HEK293T (cell line): ENCODE data around the gene GLCE.

ENCODE experiments used
- CTCF ChIA-PET: fragments of 350-600 bp; formaldehyde crosslinking; extraction: SDS; loops from one replicate; lab custom pipeline; 2021; ENCODE audit warnings: antibody characterized with exemption, inconsistent platforms; lab: Yijun Ruan, JAX
- POLR2A ChIA-PET: fragments of 350-600 bp; formaldehyde crosslinking; extraction: SDS; loops from one replicate; lab custom pipeline; 2020; ENCODE audit warnings: antibody characterized with exemption, inconsistent platforms; lab: Yijun Ruan, JAX
- DNase-seq: peaks from one replicate; pipeline ENCODE4 v3.0.0; 2012; ENCODE audit warnings: mixed read lengths; ENCODE audit errors: extremely low spot score
- ARNT ChIP-seq: fragments of 450-650 bp; IDR thresholded peaks from 2 replicates; pipeline ENCODE4 v1.6.1; 2017; ENCODE audit warnings: mild to moderate bottlenecking
- BHLHE40 ChIP-seq: fragments of 450-650 bp; IDR thresholded peaks from 2 replicates; pipeline ENCODE4 v1.6.1; 2016; ENCODE audit warnings: mild to moderate bottlenecking, moderate library complexity, borderline replicate concordance
- CTBP1 ChIP-seq: fragments of 450-650 bp; IDR thresholded peaks from 2 replicates; pipeline ENCODE4 v1.6.1; 2016; ENCODE audit warnings: borderline replicate concordance
- ELF4 ChIP-seq: fragments of 450-650 bp; IDR thresholded peaks from 2 replicates; pipeline ENCODE4 v1.6.1; 2017; ENCODE audit warnings: antibody characterized with exemption
- FOXA1 ChIP-seq: fragments of 450-650 bp; IDR thresholded peaks from 2 replicates; pipeline ENCODE4 v1.6.1; 2016; ENCODE audit warnings: mild to moderate bottlenecking
- FOXK2 ChIP-seq: fragments of 450-650 bp; IDR thresholded peaks from 2 replicates; pipeline ENCODE4 v1.6.1; 2016; ENCODE audit warnings: mild to moderate bottlenecking
- FOXM1 ChIP-seq: fragments of 450-650 bp; IDR thresholded peaks from 2 replicates; pipeline ENCODE4 v1.6.1; 2017; ENCODE audit warnings: mild to moderate bottlenecking, borderline replicate concordance
- HDGF ChIP-seq: fragments of 450-650 bp; IDR thresholded peaks from 2 replicates; pipeline ENCODE4 v1.6.1; 2017; ENCODE audit warnings: antibody characterized with exemption, borderline replicate concordance
- L3MBTL2 ChIP-seq: fragments of 450-650 bp; conservative IDR thresholded peaks from 2 replicates; pipeline ENCODE4 v1.6.1; 2016; ENCODE audit warnings: mild to moderate bottlenecking
- LEF1 ChIP-seq: fragments of 450-650 bp; IDR thresholded peaks from 2 replicates; pipeline ENCODE4 v1.6.1; 2017; ENCODE audit warnings: mild to moderate bottlenecking, borderline replicate concordance
- NFRKB ChIP-seq: fragments of 450-650 bp; IDR thresholded peaks from 2 replicates; pipeline ENCODE4 v1.6.1; 2016; ENCODE audit warnings: mild to moderate bottlenecking, moderate library complexity
- SP1 ChIP-seq: fragments of 450-650 bp; IDR thresholded peaks from 2 replicates; pipeline ENCODE4 v1.6.1; 2017
- SUZ12 ChIP-seq: fragments of 450-650 bp; IDR thresholded peaks from 2 replicates; pipeline ENCODE4 v1.6.1; 2016; ENCODE audit warnings: mild to moderate bottlenecking
- TARDBP ChIP-seq: fragments of 450-650 bp; IDR thresholded peaks from 2 replicates; pipeline ENCODE4 v1.6.1; 2016
- ZNF384 ChIP-seq: fragments of 450-650 bp; IDR thresholded peaks from 2 replicates; pipeline ENCODE4 v1.6.1; 2016
- TF ChIP-seq, protein P1 (sequence below): fragments of 450-650 bp; IDR thresholded peaks from 2 replicates; pipeline ENCODE4 v1.6.1; 2016

Gene GLCE

GRCh38 chr15:69125236-69125635 is 35.2 kb upstream of the GLCE start:
- TF ChIP-seq BHLHE40, result no peak
- no peak for TF ChIP-seq TARDBP
- TF ChIP-seq HDGF, result no peak
- TF ChIP-seq L3MBTL2, result no peak
- TF ChIP-seq FOXA1, result no peak
- no peak for TF ChIP-seq CTBP1
- no peak for TF ChIP-seq ZNF384
- TF ChIP-seq ELF4, result no peak
- no peak for TF ChIP-seq LEF1
- no peak for TF ChIP-seq FOXM1
- TF ChIP-seq ARNT, result no peak
- TF ChIP-seq FOXK2, result no peak
- ChIA-PET CTCF (interaction anchor here (0.5 to 1.3 kb wide), 2 partner anchors 66 to 286 kb away, joined by 3 read pairs; no protein-coding TSS in a partner anchor), POLR2A (no interaction called here)
- no peak for DNase-seq

DNA sequence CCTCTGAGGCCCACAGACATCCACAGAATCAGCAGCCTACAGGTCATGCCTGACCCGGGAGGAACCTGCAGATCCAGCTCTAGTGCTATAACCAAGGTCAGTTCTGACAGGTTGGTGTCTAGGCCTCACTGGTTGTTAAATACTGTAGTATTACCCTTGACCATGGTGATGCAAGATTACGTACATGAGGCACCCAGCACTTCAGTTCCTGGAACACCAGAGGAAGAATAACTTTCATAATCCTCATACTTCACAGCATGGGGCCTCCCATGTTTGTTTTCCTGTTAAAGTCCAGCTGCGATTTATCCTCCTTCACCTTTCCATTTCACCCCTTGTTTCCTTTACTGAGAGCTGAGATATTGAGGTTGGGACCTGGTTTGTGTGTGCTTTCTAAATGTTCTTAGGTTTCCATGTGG is 34.4 kb upstream of the GLCE start:
- no peak for DNase-seq
- ChIA-PET CTCF (interaction anchor here (0.5 to 1.3 kb wide), 2 partner anchors 66 to 285 kb away, joined by 3 read pairs; no protein-coding TSS in a partner anchor), POLR2A (no interaction called here)
- no peak for TF ChIP-seq ZNF384
- TF ChIP-seq TARDBP, result no peak
- TF ChIP-seq FOXK2, result no peak
- no peak for TF ChIP-seq HDGF
- no peak for TF ChIP-seq LEF1
- TF ChIP-seq CTBP1, result no peak
- TF ChIP-seq SP1, result no peak
- TF ChIP-seq BHLHE40, result no peak
- TF ChIP-seq ARNT, result no peak
- no peak for TF ChIP-seq L3MBTL2
- no peak for TF ChIP-seq SUZ12
- TF ChIP-seq FOXA1, result no peak
- TF ChIP-seq, protein P1, sequence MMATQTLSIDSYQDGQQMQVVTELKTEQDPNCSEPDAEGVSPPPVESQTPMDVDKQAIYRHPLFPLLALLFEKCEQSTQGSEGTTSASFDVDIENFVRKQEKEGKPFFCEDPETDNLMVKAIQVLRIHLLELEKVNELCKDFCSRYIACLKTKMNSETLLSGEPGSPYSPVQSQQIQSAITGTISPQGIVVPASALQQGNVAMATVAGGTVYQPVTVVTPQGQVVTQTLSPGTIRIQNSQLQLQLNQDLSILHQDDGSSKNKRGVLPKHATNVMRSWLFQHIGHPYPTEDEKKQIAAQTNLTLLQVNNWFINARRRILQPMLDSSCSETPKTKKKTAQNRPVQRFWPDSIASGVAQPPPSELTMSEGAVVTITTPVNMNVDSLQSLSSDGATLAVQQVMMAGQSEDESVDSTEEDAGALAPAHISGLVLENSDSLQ, result no peak
- no peak for TF ChIP-seq ELF4
- TF ChIP-seq NFRKB, result no peak
- no peak for TF ChIP-seq FOXM1

DNA sequence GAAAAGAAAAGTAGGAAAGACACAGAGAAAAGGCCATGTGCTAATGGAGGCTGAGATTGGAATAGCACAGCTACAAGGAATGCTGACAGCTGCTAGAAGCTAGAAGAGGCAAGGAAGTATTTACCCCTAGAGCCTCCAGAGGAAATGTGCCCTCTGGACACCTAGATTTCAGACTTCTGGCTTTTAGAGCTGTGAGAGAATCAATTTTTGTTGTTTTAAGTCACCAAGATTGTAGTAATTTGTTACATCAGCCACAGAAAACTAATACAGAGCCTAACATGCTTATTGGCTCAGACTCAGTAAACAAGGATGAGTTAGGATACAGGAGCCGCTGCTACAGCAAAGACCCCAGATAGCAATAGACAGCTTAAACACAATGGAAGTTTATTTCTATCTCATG is 33.1 kb upstream of the GLCE start:
- CTCF ChIA-PET, result no interaction called here
- DNase-seq, result no peak
- TF ChIP-seq LEF1 (no peak), L3MBTL2 (no peak), BHLHE40 (no peak), ZNF384 (no peak), HDGF (no peak), NFRKB (no peak), FOXM1 (no peak), FOXA1 (no peak), SP1 (no peak), SUZ12 (no peak), TARDBP (no peak), FOXK2 (no peak), ARNT (no peak)
- POLR2A ChIA-PET, result interaction anchor here (0.6 kb wide), 1 partner anchor 203 kb away, joined by 3 read pairs; no protein-coding TSS in a partner anchor

GRCh38 chr15:69128667-69129311 is 31.6 kb upstream of the GLCE start:
- ChIA-PET CTCF (interaction anchor here (1.0 kb wide), 1 partner anchor 17 kb away, joined by 3 read pairs; no protein-coding TSS in a partner anchor), POLR2A (interaction anchor here (1.3 kb wide), 1 partner anchor 13 kb away, joined by 3 read pairs; no protein-coding TSS in a partner anchor)
- no peak for DNase-seq
- TF ChIP-seq ELF4 (no peak), CTBP1 (no peak), HDGF (no peak), FOXA1 (no peak), FOXK2 (no peak), ARNT (no peak), NFRKB (no peak), BHLHE40 (no peak), LEF1 (no peak), TARDBP (no peak), L3MBTL2 (no peak), SP1 (no peak)
- TF ChIP-seq, protein P1, result no peak

DNA sequence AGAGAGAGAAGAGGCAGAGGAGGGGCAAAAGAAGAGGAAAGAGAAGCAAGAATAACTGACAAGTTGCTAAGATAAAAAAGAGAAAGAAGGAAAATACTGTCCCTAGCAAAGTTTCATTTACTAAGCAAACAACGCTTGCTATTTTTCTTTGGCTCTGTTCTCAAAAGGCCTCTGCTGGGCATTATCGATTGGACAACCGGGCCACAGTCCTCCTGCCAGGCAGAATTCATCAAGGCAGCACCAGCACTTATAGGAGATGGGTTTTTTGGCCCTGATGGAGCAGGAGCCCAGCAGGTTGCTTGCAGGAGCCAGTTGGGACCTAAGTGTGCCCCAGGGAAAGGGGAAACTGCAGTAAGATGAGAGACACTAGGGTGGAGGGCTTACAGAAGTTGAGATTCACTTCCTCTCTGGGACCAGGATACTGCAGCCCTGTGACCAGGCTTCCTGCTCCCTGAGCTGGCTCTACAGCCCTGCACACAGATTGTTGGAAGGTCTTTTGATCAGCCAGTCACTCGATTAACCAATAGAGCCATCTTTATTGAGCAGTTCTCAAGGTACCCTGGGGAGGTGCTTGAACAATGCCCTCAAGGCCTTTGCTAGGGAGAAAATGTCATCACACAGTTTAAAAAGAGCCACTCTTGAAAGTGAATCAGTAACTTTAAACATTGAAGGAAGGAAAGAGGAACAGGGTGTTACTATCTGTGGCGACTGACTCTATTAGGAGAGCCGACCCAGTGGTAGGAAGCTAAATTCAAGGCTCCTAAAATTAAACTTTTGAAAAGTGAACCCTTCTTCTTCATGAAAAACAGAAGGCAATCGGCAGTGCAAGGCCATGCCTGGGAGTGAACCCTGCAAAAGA is 28.8 kb upstream of the GLCE start:
- no peak for TF ChIP-seq TARDBP
- TF ChIP-seq ELF4, result no peak
- TF ChIP-seq, protein P1, result no peak
- no peak for TF ChIP-seq FOXK2
- TF ChIP-seq HDGF, result no peak
- POLR2A ChIA-PET, result no interaction called here
- CTCF ChIA-PET, result interaction anchor here (1.0 kb wide), 1 partner anchor 480 kb away, joined by 3 read pairs; no protein-coding TSS in a partner anchor
- no peak for DNase-seq
